Breast epithelium (tissue), 3 donors: Measurements from ENCODE around the gene FMN1.
A peak's percentile ranks its signal among the peaks of the same experiment; 100 is the strongest.

Experiments
- POLR2A ChIP-seq: fragments of 450-650 bp; IDR thresholded peaks from one replicate; pipeline ENCODE4 v1.6.1; 2016; ENCODE audit warnings: antibody characterized with exemption, mild to moderate bottlenecking, moderate library complexity
- POLR2AphosphoS5 ChIP-seq, 3 donors: sonication (generic); formaldehyde crosslinking; IDR thresholded peaks; one replicate each; pipeline ENCODE4 v1.6.1; 2017; ENCODE audit warnings: antibody characterized with exemption in 3 of 3
- TF ChIP-seq, protein P1 (sequence below), 3 donors: fragments of 450-650 bp; IDR thresholded peaks; one replicate each; pipeline ENCODE4 v1.5.1; 2016 to 2017; ENCODE audit warnings: antibody characterized with exemption in 3 of 3, mild to moderate bottlenecking in 3 of 3, moderate library complexity in 3 of 3

DNA sequence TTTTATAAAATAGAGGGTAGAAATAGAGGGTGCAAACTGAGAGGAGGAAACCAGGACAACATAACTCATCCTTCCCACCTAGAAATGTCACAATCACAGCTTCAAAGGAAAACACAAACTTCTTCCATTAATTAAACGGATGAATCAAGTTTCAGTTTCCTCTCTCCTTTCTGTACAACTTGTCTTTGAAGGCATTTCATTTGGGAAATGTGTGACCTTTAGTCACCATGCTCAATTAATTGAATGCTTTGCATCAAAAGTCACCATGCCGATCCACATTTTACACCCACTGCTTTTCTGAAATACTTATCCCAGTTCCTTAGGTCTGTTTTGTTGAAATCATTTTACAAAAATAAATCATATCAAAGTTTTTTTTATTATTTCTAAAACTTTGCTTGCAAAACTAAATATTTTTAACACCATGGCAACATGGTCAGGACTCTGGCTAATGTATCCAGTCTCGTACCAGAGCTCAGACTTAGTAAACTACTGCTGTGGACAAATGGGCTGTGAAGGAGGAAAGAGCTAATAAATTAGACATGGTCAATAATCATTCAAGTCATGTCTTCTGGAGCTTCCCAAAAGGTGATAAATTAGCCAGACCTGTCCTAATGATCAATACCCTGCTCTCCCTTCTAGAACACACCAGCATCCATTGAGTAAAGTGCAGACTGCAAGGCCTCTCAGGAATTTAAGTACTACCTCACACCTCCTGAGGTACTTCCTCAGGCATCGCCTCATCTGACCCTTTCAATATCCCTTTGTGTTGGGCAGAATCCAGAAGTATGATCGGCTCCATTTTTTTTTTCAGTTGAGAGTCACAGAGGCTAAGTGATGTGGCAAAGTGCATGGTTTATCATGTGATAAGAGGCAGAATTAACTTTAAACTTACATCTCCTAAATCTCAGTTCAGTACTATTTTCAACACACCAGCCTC, 315.4 kb downstream of the FMN1 start:
- TF ChIP-seq, protein P1, sequence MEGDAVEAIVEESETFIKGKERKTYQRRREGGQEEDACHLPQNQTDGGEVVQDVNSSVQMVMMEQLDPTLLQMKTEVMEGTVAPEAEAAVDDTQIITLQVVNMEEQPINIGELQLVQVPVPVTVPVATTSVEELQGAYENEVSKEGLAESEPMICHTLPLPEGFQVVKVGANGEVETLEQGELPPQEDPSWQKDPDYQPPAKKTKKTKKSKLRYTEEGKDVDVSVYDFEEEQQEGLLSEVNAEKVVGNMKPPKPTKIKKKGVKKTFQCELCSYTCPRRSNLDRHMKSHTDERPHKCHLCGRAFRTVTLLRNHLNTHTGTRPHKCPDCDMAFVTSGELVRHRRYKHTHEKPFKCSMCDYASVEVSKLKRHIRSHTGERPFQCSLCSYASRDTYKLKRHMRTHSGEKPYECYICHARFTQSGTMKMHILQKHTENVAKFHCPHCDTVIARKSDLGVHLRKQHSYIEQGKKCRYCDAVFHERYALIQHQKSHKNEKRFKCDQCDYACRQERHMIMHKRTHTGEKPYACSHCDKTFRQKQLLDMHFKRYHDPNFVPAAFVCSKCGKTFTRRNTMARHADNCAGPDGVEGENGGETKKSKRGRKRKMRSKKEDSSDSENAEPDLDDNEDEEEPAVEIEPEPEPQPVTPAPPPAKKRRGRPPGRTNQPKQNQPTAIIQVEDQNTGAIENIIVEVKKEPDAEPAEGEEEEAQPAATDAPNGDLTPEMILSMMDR (IDR thresholded peaks at IDR 0.05) = no peak
- TF ChIP-seq POLR2AphosphoS5 (IDR thresholded peaks at IDR 0.05) (peak in 1 of 3 donors; percentile 42), POLR2A (no peak)
